HepG2 (cell line): ENCODE results near the gene E2F1. TPM values are rescaled to one million over a fixed set of nuclear protein-coding genes. Genes with fewer than 3 reads are reported as not detected.

Experiments used
- CEBPG ChIP-seq: IDR thresholded peaks from 2 replicates; pipeline ENCODE4 v1.6.1; 2016
- CREM ChIP-seq, 2 experiments: sonication (generic) in 1 of 2; formaldehyde crosslinking in 1 of 2; IDR thresholded peaks; 2 replicates each; pipeline versions ENCODE4 v1.4.0 to v1.6.1; 2016 to 2020; ENCODE audit warnings: antibody characterized with exemption in 1 of 2, mild to moderate bottlenecking in 1 of 2, missing genetic modification reagents in 1 of 2
- ELF4 ChIP-seq: sonication (generic); formaldehyde crosslinking; IDR thresholded peaks from 2 replicates; pipeline ENCODE4 v1.5.0; 2020; ENCODE audit warnings: missing genetic modification reagents, mild to moderate bottlenecking, moderate library complexity, borderline replicate concordance
- GATAD1 ChIP-seq: IDR thresholded peaks from 2 replicates; pipeline ENCODE4 v1.6.1; 2016; ENCODE audit warnings: missing genetic modification reagents, missing compliant biosample characterization
- KDM6A ChIP-seq: IDR thresholded peaks from 2 replicates; pipeline ENCODE4 v1.6.1; 2016; ENCODE audit warnings: low read depth
- SOX13 ChIP-seq, 3 experiments: fragments of 450-650 bp in 1 of 3; sonication (generic) in 1 of 3; formaldehyde crosslinking in 1 of 3; IDR thresholded peaks in 2 of 3; conservative IDR thresholded peaks in 1 of 3; 2 replicates each; pipeline versions ENCODE4 v1.5.0 to v1.6.1; 2016 to 2020; ENCODE audit warnings: antibody characterized with exemption in 1 of 3, mild to moderate bottlenecking in 1 of 3, missing compliant biosample characterization in 1 of 3, missing genetic modification reagents in 1 of 3, moderate library complexity in 1 of 3
- TEAD3 ChIP-seq: optimal IDR thresholded peaks from 2 replicates; pipeline ENCODE3; 2016; ENCODE audit warnings: borderline replicate concordance
- THAP11 ChIP-seq: IDR thresholded peaks from 2 replicates; pipeline ENCODE4 v1.6.1; 2016; ENCODE audit warnings: missing biosample characterization, missing genetic modification reagents
- TP53 ChIP-seq: sonication (generic); formaldehyde crosslinking; conservative IDR thresholded peaks from 2 replicates; pipeline ENCODE4 v1.4.0; 2020; ENCODE audit warnings: missing genetic modification reagents
- XRCC5 ChIP-seq: fragments of 200-400 bp; formaldehyde crosslinking; optimal IDR thresholded peaks from 2 replicates; pipeline ENCODE3; 2017; ENCODE audit warnings: mild to moderate bottlenecking, low read length
- ZMYM2 ChIP-seq: sonication (generic); formaldehyde crosslinking; IDR thresholded peaks from 2 replicates; pipeline ENCODE4 v1.8.0; 2022; ENCODE audit warnings: mild to moderate bottlenecking, missing genetic modification reagents
- ZNF263 ChIP-seq: sonication (generic); formaldehyde crosslinking; IDR thresholded peaks from 2 replicates; pipeline ENCODE4 v1.4.0; 2020; ENCODE audit warnings: missing genetic modification reagents
- ZNF670 ChIP-seq: sonication (generic); formaldehyde crosslinking; IDR thresholded peaks from 2 replicates; pipeline ENCODE4 v1.8.0; 2022; ENCODE audit warnings: mild to moderate bottlenecking, missing genetic modification reagents, borderline replicate concordance
- polyA plus RNA-seq, 8 experiments: library from polyadenylated mRNA; depleted of rRNA in 3 of 8; stranded (reverse) in 7 of 8; unstranded in 1 of 8; fragments of >200 nt; fragmentation: Illumina TruSeq in 4 of 8; extraction: Trizol in 4 of 8; gene quantifications; 2 replicates each; pipeline versions ENCODE4 v1.2.1 to v1.2.3, GENCODE V29; 2011 to 2016; ENCODE audit warnings: low read depth in 4 of 8, missing spikeins in 1 of 8, mixed read lengths in 1 of 8; ENCODE audit not compliant: insufficient read depth in 1 of 8
- total RNA-seq, 5 experiments: library from RNA; depleted of rRNA; stranded (reverse); fragments of >200 nt; fragmentation: Illumina TruSeq; extraction: Trizol; gene quantifications; 2 replicates each; pipeline ENCODE4 v1.2.3, GENCODE V29; 2016; ENCODE audit warnings: low read depth in 1 of 5
- TF ChIP-seq, protein P1 (sequence below): sonication (generic); formaldehyde crosslinking; IDR thresholded peaks from 2 replicates; pipeline ENCODE4 v1.9.0; 2022; ENCODE audit warnings: missing genetic modification reagents, mild to moderate bottlenecking, borderline replicate concordance
- TF ChIP-seq, protein P2 (sequence below): IDR thresholded peaks from 2 replicates; pipeline ENCODE4 v1.6.1; 2018; ENCODE audit warnings: missing genetic modification reagents
- TF ChIP-seq, protein P3 (sequence below): sonication (generic); formaldehyde crosslinking; conservative IDR thresholded peaks from 2 replicates; pipeline ENCODE4 v1.4.0; 2020; ENCODE audit warnings: missing genetic modification reagents
- TF ChIP-seq, protein P4 (sequence below): sonication (generic); formaldehyde crosslinking; IDR thresholded peaks from 2 replicates; pipeline ENCODE4 v1.5.1; 2020; ENCODE audit warnings: mild to moderate bottlenecking, missing genetic modification reagents, borderline replicate concordance

The E2F1 gene
- total and polyA plus RNA-seq, 2 of the 13 experiments (the other 11 are each of a cell fraction or from before 2014, with no cell fraction given), result 25.5 to 39.4 TPM

DNA sequence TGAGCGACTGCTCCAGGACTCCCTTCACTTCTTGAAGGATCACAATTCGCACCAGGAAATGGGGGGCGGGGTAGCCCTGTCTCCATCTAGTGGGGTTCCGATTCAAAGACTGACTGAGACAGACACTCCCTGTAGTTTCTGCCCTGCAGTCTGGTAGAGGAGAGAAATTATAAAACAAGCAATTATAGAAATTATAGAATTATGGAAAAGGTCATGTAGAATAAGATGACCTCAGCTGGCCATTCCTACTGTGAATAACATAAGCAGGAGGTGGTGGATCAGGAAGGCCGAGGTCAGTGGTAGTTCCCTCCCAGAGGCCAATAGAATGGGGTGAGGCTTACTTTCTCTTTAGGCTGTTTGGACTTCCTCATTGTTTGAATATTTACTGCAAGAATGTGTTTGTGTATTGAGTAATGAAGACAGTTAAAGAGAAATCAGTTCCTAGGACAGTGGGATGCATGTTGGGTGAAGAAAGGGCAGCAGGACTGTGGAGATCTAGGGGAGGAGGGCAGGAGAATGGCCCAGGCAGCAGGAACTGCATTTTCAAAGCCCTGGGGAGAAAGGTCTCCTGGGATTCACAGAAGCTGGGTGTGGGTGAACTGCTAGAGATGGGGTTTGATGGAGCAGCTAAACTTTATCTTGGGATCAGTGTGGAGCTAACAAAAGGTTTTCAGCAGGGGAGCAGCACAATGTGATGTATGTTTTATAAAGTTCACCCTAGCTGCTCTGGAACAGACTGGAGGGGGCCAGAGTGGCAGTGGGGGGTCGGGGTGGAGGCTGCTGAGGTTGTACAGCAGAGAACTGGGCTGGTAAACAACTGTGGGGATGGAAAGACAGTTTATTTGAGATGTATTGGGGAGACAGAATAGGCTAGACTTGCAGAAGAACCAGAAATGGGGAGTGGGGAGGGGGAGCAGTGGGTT lies 47.7 kb upstream of the E2F1 start (continued):
- TF ChIP-seq TEAD3 (CRISPR knock-in tag) (peak; percentile 99), ZNF670 (CRISPR knock-in tag) (peak; percentile 62; the same call in 1 of the 2 replicates), CEBPG (peak; percentile 89), ELF4 (peak; percentile 89), THAP11 (CRISPR knock-in tag) (peak; percentile 81), KDM6A (CRISPR knock-in tag) (peak; percentile 65; the same call in 1 of the 2 replicates), XRCC5 (peak; percentile 66), SOX13 (IDR thresholded peaks at IDR 0.05) (no peak), SOX13 (CRISPR knock-in tag; conservative IDR thresholded peaks at IDR 0.05 in 1 of 2, IDR thresholded peaks at IDR 0.05 in 1 of 2) (peak in 1 of 2 experiments; percentile 85; a peak in 2 of 4 replicates), CREM (IDR thresholded peaks at IDR 0.05) (peak; percentile 26), CREM (CRISPR knock-in tag; IDR thresholded peaks at IDR 0.05) (no peak), GATAD1 (CRISPR knock-in tag) (peak; percentile 58; the same call in 1 of the 2 replicates), ZNF263 (no peak; the same call in 1 of the 2 replicates), TP53 (no peak), ZMYM2 (CRISPR knock-in tag) (peak; percentile 70; the same call in 1 of the 2 replicates)
- TF ChIP-seq, protein P1, sequence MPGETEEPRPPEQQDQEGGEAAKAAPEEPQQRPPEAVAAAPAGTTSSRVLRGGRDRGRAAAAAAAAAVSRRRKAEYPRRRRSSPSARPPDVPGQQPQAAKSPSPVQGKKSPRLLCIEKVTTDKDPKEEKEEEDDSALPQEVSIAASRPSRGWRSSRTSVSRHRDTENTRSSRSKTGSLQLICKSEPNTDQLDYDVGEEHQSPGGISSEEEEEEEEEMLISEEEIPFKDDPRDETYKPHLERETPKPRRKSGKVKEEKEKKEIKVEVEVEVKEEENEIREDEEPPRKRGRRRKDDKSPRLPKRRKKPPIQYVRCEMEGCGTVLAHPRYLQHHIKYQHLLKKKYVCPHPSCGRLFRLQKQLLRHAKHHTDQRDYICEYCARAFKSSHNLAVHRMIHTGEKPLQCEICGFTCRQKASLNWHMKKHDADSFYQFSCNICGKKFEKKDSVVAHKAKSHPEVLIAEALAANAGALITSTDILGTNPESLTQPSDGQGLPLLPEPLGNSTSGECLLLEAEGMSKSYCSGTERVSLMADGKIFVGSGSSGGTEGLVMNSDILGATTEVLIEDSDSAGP, result peak; percentile 76
- TF ChIP-seq, protein P2, sequence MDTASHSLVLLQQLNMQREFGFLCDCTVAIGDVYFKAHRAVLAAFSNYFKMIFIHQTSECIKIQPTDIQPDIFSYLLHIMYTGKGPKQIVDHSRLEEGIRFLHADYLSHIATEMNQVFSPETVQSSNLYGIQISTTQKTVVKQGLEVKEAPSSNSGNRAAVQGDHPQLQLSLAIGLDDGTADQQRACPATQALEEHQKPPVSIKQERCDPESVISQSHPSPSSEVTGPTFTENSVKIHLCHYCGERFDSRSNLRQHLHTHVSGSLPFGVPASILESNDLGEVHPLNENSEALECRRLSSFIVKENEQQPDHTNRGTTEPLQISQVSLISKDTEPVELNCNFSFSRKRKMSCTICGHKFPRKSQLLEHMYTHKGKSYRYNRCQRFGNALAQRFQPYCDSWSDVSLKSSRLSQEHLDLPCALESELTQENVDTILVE (CRISPR knock-in tag), result peak; percentile 82; the same call in 1 of the 2 replicates
- TF ChIP-seq, protein P3, sequence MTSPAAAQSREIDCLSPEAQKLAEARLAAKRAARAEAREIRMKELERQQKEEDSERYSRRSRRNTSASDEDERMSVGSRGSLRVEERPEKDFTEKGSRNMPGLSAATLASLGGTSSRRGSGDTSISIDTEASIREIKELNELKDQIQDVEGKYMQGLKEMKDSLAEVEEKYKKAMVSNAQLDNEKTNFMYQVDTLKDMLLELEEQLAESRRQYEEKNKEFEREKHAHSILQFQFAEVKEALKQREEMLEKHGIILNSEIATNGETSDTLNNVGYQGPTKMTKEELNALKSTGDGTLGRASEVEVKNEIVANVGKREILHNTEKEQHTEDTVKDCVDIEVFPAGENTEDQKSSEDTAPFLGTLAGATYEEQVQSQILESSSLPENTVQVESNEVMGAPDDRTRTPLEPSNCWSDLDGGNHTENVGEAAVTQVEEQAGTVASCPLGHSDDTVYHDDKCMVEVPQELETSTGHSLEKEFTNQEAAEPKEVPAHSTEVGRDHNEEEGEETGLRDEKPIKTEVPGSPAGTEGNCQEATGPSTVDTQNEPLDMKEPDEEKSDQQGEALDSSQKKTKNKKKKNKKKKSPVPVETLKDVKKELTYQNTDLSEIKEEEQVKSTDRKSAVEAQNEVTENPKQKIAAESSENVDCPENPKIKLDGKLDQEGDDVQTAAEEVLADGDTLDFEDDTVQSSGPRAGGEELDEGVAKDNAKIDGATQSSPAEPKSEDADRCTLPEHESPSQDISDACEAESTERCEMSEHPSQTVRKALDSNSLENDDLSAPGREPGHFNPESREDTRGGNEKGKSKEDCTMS (CRISPR knock-in tag), result no peak
- TF ChIP-seq, protein P4, sequence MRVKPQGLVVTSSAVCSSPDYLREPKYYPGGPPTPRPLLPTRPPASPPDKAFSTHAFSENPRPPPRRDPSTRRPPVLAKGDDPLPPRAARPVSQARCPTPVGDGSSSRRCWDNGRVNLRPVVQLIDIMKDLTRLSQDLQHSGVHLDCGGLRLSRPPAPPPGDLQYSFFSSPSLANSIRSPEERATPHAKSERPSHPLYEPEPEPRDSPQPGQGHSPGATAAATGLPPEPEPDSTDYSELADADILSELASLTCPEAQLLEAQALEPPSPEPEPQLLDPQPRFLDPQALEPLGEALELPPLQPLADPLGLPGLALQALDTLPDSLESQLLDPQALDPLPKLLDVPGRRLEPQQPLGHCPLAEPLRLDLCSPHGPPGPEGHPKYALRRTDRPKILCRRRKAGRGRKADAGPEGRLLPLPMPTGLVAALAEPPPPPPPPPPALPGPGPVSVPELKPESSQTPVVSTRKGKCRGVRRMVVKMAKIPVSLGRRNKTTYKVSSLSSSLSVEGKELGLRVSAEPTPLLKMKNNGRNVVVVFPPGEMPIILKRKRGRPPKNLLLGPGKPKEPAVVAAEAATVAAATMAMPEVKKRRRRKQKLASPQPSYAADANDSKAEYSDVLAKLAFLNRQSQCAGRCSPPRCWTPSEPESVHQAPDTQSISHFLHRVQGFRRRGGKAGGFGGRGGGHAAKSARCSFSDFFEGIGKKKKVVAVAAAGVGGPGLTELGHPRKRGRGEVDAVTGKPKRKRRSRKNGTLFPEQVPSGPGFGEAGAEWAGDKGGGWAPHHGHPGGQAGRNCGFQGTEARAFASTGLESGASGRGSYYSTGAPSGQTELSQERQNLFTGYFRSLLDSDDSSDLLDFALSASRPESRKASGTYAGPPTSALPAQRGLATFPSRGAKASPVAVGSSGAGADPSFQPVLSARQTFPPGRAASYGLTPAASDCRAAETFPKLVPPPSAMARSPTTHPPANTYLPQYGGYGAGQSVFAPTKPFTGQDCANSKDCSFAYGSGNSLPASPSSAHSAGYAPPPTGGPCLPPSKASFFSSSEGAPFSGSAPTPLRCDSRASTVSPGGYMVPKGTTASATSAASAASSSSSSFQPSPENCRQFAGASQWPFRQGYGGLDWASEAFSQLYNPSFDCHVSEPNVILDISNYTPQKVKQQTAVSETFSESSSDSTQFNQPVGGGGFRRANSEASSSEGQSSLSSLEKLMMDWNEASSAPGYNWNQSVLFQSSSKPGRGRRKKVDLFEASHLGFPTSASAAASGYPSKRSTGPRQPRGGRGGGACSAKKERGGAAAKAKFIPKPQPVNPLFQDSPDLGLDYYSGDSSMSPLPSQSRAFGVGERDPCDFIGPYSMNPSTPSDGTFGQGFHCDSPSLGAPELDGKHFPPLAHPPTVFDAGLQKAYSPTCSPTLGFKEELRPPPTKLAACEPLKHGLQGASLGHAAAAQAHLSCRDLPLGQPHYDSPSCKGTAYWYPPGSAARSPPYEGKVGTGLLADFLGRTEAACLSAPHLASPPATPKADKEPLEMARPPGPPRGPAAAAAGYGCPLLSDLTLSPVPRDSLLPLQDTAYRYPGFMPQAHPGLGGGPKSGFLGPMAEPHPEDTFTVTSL (CRISPR knock-in tag), result no peak
